HEK293 (cell line): ENCODE data around the gene GALK1.

Experiments
- SP2 ChIP-seq: fragments of 450-650 bp; formaldehyde crosslinking; IDR thresholded peaks from 2 replicates; pipeline ENCODE4 v1.5.1; 2016; ENCODE audit warnings: missing biosample characterization, missing genetic modification characterization
- TCF7L2 ChIP-seq: IDR thresholded peaks from 2 replicates; pipeline ENCODE4 v1.6.1; 2011; ENCODE audit warnings: low read depth, mild to moderate bottlenecking, inconsistent platforms, low read length, moderate library complexity, borderline replicate concordance
- YY1 ChIP-seq: fragments of 450-650 bp; formaldehyde crosslinking; IDR thresholded peaks from 2 replicates; pipeline ENCODE4 v1.5.1; 2018; ENCODE audit warnings: missing biosample characterization, missing genetic modification characterization
- ZBTB7A ChIP-seq: fragments of 450-650 bp; formaldehyde crosslinking; IDR thresholded peaks from 2 replicates; pipeline ENCODE4 v1.5.1; 2016; ENCODE audit warnings: low read depth, missing biosample characterization, missing genetic modification characterization
- ZNF416 ChIP-seq: fragments of 450-650 bp; formaldehyde crosslinking; IDR thresholded peaks from 2 replicates; pipeline ENCODE4 v1.5.1; 2016; ENCODE audit warnings: missing biosample characterization, missing genetic modification characterization
- ZNF585B ChIP-seq: fragments of 450-650 bp; formaldehyde crosslinking; IDR thresholded peaks from 2 replicates; pipeline ENCODE4 v1.5.1; 2016; ENCODE audit warnings: missing biosample characterization, missing genetic modification characterization
- ZNF610 ChIP-seq: fragments of 450-650 bp; formaldehyde crosslinking; IDR thresholded peaks from 2 replicates; pipeline ENCODE4 v1.5.1; 2016; ENCODE audit warnings: missing biosample characterization, missing genetic modification characterization, borderline replicate concordance
- ZNF707 ChIP-seq: fragments of 450-650 bp; formaldehyde crosslinking; IDR thresholded peaks from 2 replicates; pipeline ENCODE4 v1.5.1; 2016; ENCODE audit warnings: missing biosample characterization, missing genetic modification characterization
- ZNF785 ChIP-seq: fragments of 450-650 bp; formaldehyde crosslinking; IDR thresholded peaks from 2 replicates; pipeline ENCODE4 v1.5.1; 2016; ENCODE audit warnings: missing biosample characterization, missing genetic modification characterization
- ZSCAN30 ChIP-seq: fragments of 450-650 bp; IDR thresholded peaks from 2 replicates; pipeline ENCODE4 v1.5.1; 2018; ENCODE audit warnings: missing biosample characterization, mild to moderate bottlenecking, missing genetic modification characterization, moderate library complexity
- TF ChIP-seq, protein P1 (sequence below): fragments of 450-650 bp; formaldehyde crosslinking; IDR thresholded peaks from 2 replicates; pipeline ENCODE4 v1.5.1; 2016; ENCODE audit warnings: missing biosample characterization, missing genetic modification characterization
- TF ChIP-seq, protein P2 (sequence below): fragments of 450-650 bp; formaldehyde crosslinking; optimal IDR thresholded peaks from 2 replicates; pipeline ENCODE3; 2016; ENCODE audit warnings: missing biosample characterization, mild to moderate bottlenecking, missing genetic modification characterization
- TF ChIP-seq, protein P3 (sequence below): fragments of 450-650 bp; formaldehyde crosslinking; IDR thresholded peaks from 2 replicates; pipeline ENCODE4 v1.5.0; 2017; ENCODE audit warnings: missing biosample characterization, missing genetic modification characterization, borderline replicate concordance
- TF ChIP-seq, protein P4 (sequence below): fragments of 450-650 bp; formaldehyde crosslinking; IDR thresholded peaks from 2 replicates; pipeline ENCODE4 v1.5.1; 2017; ENCODE audit warnings: missing biosample characterization, mild to moderate bottlenecking, missing genetic modification characterization, moderate library complexity

DNA sequence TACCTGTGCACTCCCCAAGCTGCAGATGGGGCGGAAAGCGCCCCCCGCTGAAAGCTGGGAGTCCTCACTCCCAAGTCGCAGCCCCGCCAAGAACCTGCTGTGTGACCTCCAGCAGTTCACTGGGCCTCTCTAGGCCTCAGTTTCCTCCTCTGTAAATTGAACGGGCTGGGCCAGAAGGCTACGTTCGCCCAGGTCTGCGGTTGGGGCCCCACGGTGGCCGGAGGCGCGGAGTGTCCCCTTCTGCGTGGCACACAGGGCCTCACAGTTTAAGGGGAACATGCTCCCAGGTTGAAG, 628 bp downstream of the GALK1 start:
- TF ChIP-seq, protein P1, sequence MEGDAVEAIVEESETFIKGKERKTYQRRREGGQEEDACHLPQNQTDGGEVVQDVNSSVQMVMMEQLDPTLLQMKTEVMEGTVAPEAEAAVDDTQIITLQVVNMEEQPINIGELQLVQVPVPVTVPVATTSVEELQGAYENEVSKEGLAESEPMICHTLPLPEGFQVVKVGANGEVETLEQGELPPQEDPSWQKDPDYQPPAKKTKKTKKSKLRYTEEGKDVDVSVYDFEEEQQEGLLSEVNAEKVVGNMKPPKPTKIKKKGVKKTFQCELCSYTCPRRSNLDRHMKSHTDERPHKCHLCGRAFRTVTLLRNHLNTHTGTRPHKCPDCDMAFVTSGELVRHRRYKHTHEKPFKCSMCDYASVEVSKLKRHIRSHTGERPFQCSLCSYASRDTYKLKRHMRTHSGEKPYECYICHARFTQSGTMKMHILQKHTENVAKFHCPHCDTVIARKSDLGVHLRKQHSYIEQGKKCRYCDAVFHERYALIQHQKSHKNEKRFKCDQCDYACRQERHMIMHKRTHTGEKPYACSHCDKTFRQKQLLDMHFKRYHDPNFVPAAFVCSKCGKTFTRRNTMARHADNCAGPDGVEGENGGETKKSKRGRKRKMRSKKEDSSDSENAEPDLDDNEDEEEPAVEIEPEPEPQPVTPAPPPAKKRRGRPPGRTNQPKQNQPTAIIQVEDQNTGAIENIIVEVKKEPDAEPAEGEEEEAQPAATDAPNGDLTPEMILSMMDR, result no peak
- TF ChIP-seq ZNF610 (no peak), ZSCAN30 (tag by site-specific recombination) (no peak), ZBTB7A (no peak), ZNF416 (no peak), TCF7L2 (no peak), ZNF707 (tag by site-specific recombination) (no peak), ZNF785 (tag by site-specific recombination) (no peak), ZNF585B (no peak), SP2 (tag by site-specific recombination) (no peak), YY1 (tag by site-specific recombination) (no peak)
- TF ChIP-seq, protein P2, sequence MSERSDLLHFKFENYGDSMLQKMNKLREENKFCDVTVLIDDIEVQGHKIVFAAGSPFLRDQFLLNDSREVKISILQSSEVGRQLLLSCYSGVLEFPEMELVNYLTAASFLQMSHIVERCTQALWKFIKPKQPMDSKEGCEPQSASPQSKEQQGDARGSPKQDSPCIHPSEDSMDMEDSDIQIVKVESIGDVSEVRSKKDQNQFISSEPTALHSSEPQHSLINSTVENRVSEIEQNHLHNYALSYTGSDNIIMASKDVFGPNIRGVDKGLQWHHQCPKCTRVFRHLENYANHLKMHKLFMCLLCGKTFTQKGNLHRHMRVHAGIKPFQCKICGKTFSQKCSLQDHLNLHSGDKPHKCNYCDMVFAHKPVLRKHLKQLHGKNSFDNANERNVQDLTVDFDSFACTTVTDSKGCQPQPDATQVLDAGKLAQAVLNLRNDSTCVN (tag by site-specific recombination), result no peak
- TF ChIP-seq, protein P3, sequence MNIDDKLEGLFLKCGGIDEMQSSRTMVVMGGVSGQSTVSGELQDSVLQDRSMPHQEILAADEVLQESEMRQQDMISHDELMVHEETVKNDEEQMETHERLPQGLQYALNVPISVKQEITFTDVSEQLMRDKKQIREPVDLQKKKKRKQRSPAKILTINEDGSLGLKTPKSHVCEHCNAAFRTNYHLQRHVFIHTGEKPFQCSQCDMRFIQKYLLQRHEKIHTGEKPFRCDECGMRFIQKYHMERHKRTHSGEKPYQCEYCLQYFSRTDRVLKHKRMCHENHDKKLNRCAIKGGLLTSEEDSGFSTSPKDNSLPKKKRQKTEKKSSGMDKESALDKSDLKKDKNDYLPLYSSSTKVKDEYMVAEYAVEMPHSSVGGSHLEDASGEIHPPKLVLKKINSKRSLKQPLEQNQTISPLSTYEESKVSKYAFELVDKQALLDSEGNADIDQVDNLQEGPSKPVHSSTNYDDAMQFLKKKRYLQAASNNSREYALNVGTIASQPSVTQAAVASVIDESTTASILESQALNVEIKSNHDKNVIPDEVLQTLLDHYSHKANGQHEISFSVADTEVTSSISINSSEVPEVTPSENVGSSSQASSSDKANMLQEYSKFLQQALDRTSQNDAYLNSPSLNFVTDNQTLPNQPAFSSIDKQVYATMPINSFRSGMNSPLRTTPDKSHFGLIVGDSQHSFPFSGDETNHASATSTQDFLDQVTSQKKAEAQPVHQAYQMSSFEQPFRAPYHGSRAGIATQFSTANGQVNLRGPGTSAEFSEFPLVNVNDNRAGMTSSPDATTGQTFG (tag by site-specific recombination), result no peak
- TF ChIP-seq, protein P4, sequence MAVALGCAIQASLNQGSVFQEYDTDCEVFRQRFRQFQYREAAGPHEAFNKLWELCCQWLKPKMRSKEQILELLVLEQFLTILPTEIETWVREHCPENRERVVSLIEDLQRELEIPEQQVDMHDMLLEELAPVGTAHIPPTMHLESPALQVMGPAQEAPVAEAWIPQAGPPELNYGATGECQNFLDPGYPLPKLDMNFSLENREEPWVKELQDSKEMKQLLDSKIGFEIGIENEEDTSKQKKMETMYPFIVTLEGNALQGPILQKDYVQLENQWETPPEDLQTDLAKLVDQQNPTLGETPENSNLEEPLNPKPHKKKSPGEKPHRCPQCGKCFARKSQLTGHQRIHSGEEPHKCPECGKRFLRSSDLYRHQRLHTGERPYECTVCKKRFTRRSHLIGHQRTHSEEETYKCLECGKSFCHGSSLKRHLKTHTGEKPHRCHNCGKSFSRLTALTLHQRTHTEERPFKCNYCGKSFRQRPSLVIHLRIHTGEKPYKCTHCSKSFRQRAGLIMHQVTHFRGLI (tag by site-specific recombination), result no peak
